ENCODE results near the gene MAP4K5. TPM values are rescaled to one million over a fixed set of nuclear protein-coding genes. Genes with fewer than 3 reads are reported as not detected.

MAP4K5 gene
- total RNA-seq, 1 donor from 2014 or later, result 85.2 TPM

DNA sequence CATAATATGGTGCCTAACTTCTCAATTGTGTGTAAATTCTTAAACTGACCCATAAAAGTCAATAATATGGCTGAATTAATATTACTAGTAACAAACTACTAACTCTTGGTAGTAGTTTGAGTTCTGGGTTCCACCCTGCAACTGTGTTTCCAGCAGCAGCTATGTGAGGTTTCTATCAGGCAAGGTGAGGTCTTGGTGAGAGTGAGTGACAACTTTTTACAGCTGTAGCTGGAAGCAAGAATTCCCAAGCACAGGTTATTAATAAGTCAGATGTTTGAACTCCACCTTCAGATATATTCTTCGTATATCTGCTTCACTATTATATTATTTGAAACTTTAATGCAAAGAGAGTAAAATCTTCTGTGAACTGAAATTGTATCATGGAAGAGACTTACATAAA lies 43.8 kb downstream of the MAP4K5 start:
- DNase-seq (ENCODE audit: low spot score in 2 of 2), result no peak
- FAIRE-seq, result no peak

DNA sequence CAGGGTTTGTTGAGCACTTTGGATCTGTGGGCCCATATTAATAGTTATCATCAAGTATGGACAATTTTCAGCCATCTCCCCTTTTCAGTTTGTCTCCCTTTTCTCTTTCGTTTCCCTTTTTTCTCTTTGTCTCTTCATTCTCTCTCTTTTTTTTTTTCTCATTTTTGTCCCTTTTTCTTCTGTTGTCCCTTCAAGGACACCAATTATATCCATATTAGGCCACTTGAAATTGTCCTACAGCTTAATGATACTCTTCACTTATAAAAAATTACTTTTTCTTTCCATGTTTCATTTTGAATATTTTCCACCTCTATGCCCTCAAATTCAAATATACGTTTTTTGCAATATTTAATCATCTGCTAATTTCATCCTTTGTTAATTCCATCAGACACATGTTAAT lies 53.3 kb downstream of the MAP4K5 start:
- DNase-seq (ENCODE audit: low spot score in 2 of 2) (no peak), FAIRE-seq (no peak)

DNA sequence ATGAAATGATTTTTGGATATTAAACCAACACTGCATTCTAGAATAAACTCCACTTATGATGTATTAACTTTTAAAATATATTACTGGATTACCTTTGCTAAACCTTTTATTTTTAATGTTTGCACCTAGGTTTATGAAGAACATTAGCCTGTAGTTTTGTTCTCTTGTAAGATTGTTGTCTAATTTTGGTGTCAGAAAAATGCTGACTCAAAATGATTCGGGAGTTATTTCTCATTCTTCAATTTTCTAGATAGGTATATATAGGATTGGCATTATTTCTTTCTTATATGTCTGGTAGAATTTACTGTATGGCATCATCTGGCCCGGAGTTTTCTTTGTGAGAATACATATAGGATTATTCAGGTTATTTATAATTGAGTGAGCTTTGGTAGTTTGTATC lies 54.6 kb downstream of the MAP4K5 start:
- DNase-seq (ENCODE audit: low spot score in 2 of 2) (no peak), FAIRE-seq (no peak)

DNA sequence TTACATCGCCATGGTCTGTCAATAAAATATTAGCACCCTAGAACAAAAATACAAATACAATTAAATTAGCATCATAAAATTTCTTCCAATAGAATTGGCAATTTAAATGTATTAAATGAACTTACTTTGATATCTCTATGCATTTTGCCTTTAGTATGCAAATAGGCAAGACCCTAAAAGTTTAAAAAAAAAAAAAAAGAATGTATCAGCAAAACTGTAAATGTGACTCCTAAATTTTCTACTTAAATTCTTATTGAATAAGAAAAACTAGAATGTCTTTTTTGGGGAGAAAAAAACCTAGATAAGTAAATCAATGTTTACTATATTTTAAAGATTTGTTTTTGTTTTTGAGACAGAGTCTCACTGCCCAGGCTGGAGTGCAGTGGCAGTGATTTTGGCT lies 56.2 kb downstream of the MAP4K5 start:
- no peak for DNase-seq (ENCODE audit: low spot score in 2 of 2)
- FAIRE-seq, result no peak

DNA sequence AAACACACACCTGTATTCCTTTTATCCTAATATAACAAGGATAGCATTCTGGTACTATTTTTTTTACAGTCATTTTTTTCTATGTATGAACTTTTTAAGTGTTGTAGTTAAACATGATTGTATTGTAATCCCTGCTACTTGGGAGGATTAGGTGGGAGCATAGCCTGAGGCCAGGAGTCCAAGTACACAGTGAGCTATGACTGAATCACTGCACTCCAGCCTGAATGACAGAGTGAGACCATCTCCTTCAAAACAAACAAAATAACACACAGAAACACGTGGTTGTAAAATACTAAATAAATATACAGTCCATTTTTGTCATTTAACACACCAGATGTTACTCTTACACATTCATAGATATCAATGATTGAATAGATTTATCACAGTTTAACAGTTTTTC lies 56.9 kb downstream of the MAP4K5 start:
- DNase-seq (ENCODE audit: low spot score in 2 of 2), result no peak
- no peak for FAIRE-seq

DNA sequence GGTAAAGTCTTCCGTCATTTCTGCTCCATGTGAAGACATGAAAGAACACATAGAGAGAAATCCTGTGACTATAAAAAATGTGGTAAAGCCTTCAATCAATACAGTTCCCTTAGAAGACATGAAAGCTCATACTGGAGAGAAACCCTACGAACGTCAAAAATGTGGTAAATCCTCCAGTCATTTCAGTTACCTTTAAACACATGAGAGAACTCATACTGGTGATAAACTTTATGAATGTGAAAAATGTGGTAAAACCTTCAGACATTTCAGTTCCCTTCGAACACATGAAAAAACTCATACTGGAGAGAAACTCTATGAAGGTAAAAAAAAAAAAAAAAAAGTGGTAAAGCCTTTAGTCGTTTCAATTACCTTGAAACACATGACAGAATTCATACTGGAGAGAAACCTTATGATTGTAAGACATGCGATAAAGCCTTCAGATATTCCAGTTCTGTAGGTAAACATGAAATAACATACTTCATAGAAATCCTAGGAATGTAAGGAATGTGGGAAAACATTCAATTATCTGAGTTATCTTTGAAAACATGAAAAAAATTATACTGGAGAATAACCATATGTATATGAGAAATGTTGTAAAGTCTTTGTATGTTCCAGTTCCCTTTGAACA lies 60.4 kb downstream of the MAP4K5 start:
- DNase-seq (ENCODE audit: low spot score in 2 of 2), result no peak
- no peak for FAIRE-seq

DNA sequence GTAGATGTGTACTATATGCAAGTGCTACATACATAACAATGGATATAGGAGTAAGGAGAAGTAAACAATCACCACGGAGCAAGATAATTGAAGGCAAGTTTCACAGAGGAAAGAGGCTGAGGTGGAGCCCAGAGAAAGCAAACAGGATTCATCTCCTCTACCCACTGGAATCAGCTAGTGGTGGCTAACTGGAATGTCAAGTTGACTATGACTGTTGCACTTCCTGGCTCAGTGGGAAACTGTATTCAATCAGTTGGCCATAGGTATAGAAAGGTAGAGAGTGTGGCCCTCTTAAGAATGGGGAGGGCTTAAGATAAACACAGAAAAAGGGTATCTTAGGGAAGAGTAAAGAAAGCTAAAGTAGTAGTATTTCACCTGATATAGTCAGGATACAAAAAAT lies 62.4 kb downstream of the MAP4K5 start:
- no peak for DNase-seq (ENCODE audit: low spot score in 2 of 2)
- FAIRE-seq, result no peak

DNA sequence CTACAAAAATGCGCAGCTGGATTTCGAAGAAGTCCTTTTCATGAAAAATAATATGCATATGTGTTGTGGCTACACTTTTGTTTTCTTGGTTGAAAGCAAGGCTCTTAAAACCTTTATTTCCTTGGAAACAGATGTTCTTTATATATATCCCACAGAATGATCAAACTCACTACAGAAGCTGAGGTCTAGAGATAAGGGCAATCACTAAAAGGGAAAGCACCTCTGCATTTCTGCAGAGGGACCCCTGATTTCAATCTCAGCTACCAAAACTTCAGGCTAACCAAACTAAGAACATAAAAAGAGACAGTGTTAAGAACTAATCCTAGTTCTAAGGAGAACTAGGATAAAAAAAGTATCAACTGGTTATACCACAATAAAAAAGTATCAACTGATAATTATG lies 70.3 kb downstream of the MAP4K5 start:
- DNase-seq (ENCODE audit: low spot score in 2 of 2) (no peak), FAIRE-seq (no peak)

DNA sequence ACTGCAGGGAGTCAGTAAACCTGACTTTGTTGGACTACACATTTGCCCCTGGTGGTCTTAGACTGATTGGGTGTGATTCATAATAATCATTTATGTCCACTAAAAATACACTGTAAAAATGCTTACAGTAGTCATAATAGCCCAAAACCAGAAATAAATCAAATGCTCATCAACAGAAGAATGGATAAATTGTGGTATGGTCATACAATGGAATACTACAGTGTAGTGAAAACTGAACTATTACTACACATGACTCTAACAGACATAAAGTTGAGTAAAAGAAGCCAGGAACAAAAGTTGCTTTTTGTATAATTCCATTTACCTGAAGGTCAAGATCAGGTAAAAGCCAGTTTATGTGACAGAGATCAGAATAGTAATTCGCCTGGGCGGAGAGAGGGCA lies 78.5 kb downstream of the MAP4K5 start:
- DNase-seq (ENCODE audit: low spot score in 2 of 2) (no peak), FAIRE-seq (no peak)

DNA sequence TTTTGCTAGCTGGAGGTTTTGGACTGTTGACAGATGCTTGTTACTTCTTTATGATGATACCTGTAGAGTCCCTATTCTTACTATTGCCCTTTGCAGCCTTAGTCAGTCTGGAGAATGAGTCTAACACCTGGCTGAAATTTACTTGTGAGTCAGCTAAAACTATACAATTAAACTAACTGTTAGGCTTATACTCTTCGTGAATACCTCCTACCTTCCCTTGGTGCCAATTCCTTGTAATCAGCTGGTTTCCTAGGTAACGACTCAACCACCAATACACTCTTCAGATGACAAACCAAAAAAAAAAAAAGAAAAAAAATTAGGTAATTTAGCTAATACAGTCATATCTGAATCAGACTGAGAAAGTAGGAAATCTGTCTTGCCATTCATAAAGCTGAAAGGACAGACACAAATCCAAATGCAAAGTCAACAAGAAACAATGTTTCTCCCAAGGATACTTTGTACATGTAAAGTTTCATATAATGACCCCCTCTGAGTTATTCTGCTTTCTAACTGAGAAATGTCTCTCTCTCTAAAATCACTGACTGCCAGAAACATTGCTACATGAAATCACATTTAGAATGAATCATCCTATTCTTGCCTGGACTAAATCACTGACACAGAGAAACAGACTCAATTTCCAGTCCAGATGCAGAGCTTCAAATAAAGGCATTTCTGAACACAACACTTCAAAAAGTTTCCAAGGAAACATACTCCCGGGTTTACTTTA lies 79.2 kb downstream of the MAP4K5 start:
- FAIRE-seq (no peak), DNase-seq (ENCODE audit: low spot score in 2 of 2) (no peak)

DNA sequence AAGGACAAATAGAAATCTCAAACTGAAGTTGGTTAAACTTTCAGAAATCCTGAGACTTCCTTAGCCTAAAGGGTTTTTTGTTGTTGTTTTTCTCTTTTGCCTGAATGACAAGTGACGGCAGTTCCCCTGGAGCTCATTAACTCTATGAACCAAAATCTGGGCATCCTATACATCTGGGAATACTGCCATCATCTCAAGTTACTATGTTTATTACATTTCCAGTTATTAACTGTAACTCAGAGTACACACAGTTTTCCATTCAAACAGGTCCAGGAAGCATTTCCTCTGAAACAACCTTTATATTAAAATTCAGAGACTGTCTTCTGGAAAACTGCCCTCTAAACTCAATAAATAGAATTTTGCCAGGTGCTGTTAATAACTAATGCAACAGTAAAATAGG lies 80.1 kb downstream of the MAP4K5 start:
- FAIRE-seq, result no peak
- DNase-seq (ENCODE audit: low spot score in 2 of 2), result no peak

DNA sequence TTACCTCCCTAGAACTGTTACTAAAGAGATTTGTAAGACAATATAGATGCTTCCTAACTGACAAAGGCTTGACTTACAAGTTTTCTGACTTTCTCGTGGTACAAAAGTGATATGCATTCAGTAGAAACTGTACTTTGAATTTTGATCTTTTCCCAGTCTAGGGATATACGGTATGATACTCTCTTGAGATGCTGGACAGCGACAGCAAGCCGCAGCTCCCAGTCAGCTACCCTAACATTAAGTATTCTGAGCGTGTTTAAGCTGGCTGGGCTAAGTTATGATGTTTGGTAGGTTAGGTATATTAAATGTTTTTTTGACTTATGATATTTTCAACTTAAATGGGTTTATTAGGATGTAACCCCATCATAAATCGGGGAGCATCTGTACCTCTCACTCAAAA lies 80.5 kb downstream of the MAP4K5 start:
- no peak for DNase-seq (ENCODE audit: low spot score in 2 of 2)
- FAIRE-seq, result no peak

DNA sequence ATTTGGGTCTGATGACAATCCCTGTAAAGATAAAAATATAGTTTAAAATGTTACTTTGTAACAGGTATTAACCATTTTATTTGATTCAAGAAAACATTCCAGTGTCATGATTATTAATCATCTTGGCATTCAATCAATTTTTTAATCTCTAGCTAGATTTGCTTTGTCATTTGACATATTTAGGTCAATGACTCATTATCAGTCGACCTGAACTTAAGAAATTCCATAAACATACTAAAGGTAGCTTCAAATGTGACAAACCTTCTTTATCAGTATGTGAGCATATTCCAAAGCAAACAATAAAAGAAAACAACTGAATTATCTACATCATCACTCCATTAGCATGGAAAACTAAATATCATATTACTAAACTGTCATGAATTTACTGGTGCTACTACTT lies 84.9 kb downstream of the MAP4K5 start:
- DNase-seq (ENCODE audit: low spot score in 2 of 2) (no peak), FAIRE-seq (peak; percentile 17)

DNA sequence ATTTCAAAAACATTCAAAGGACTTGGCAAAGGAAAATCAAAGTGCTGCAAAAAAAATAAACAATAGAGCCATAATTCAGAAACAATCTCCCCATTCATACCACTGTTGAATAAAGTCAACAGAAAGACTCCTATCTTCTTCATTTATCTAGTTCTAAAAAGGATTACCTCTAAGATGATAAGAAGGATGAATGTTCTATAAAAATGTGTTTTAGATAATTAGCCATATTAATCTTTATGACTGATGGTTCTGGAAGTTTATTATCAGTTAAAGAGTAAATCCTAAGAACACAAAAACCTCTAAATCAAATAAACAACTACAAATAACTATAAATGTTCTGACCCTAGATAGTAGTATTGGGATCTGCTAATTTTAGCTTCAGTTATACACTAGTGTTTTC lies 97.8 kb downstream of the MAP4K5 start:
- no peak for DNase-seq (ENCODE audit: low spot score in 2 of 2)
- FAIRE-seq, result peak; percentile 34

DNA sequence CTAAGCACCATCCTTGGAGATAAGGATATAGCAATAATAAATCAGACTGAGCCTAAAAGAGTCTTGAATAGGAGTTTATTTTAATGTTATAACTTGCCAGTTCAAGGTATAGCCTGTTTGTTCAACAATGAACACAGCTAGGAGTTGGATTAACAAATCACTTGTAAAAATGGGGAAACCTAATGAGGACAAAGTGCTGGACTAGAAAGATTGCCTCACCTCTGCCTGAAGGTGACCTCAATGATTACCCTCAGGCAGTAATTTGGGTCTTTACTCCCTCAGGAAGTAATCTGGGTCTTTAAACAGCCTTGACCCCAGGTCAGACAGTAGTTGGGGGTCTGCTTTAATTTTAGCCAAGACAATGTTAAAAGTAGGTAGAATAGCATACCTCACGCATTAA lies 100.2 kb downstream of the MAP4K5 start:
- FAIRE-seq (no peak), DNase-seq (ENCODE audit: low spot score in 2 of 2) (no peak)

DNA sequence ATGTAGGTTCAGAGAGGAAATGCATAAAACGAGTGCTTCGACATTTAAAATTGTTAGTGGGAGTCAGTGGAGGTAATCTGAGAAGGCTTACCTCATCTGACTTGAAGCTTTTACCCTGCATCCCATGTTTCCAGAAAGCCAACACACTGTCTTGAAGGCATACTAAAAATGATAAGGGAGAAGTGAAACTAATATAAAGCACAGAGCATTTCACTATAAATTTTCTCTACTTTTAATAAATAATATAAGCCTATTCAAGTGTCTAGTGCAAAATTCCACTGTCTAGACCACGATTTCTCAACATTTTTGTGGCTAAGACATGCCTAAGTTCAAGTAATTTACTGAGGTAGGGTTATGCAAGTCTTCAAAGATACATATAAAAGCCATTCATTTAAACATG lies 106.6 kb downstream of the MAP4K5 start:
- no peak for FAIRE-seq
- DNase-seq (ENCODE audit: low spot score in 2 of 2), result no peak

DNA sequence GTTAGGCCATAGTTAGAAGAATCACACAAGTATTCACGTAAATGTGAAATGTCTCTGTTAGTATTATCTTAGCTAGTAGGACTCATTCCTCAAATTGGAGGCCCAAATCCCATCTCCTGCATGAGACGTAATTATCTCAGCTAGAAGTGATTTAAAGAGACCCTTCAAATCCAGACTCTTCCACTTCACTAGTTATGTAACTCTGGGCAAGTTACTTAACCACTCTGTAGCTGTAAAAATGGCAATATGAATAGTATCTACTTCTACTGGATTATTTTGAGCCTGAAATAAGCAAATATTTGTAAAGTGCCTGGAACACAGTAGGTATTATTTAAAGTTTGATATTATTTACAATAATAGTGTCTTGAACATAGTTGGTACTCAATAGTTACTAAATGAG lies 107.3 kb downstream of the MAP4K5 start:
- FAIRE-seq, result no peak
- no peak for DNase-seq (ENCODE audit: low spot score in 2 of 2)

DNA sequence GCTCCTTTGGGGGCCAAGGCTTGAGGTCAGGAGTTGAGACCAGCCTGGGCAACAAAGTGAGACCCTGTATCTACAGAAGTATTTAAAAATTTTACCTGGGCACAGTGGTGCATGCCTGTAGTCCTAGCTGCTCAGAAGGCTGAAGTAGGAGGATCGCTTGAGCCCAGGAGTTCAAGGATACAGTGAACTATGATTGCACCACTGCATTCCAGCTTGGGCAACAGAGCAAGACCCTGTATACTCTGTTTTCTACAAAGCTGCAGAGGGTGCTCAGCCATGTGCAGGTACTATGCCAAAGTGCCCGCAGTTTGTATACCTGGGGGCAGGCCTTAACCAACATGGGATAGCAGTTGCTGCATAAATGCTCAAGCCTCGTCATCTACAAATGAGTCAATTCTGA lies 108.8 kb downstream of the MAP4K5 start:
- DNase-seq (ENCODE audit: low spot score in 2 of 2) (no peak), FAIRE-seq (no peak)

DNA sequence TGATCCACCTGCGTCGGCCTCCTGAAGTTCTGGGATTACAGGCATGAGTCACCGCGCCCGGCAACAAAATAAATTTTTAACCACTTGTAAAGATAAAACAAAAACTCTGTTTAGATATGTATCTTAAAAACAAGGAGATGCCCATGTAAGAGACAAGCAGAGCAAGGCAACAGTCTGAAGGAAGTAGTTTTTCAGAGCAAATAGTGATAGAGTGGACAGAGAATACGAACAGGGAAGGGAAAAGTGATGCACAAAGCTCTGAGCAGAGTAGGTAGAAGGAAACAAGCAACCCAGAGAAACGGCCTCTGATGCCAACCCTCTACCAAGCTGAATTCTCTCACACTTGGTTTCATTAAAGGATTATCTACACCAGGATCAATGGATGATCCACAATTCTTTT lies 110.9 kb downstream of the MAP4K5 start:
- DNase-seq (ENCODE audit: low spot score in 2 of 2) (no peak), FAIRE-seq (no peak)

DNA sequence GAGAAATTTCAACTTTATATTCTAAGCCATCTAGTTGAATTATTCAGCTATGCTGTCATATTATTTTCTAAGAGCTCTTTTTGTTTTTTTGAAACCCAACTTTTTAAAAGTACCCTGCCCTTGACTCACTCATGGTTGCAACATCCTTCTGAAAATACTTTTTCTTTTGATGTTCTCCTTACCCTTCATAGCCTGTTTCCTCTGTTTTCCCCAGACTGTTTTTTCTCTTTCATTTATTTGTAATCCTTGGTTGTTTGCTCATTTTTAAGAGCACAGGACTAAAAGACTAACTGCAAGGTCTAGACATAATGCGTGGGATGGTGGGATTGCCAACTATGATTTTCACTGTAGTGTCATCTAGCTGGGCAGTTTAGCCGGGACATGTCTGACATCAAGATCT lies 114.5 kb downstream of the MAP4K5 start:
- DNase-seq (ENCODE audit: low spot score in 2 of 2), result no peak
- no peak for FAIRE-seq

DNA sequence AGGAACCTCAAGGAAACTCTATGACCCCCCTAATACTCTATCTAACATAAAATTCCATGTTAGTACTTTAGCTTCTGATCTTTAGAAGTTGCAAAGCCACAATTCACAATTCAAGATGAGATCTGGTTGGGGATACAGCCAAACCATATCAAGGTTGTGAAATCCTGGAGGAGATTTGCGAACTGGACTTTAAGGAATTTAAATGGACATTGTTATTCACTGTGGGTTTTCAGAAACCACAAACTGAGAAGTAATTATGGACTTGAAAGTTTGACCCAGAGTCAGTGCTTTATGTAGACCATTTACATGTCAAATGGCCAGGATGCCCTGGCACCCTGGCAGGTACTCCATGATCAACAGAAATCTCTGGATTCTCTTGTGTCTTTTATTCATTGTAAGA lies 121.4 kb downstream of the MAP4K5 start:
- no peak for DNase-seq (ENCODE audit: low spot score in 2 of 2)
- no peak for FAIRE-seq

DNA sequence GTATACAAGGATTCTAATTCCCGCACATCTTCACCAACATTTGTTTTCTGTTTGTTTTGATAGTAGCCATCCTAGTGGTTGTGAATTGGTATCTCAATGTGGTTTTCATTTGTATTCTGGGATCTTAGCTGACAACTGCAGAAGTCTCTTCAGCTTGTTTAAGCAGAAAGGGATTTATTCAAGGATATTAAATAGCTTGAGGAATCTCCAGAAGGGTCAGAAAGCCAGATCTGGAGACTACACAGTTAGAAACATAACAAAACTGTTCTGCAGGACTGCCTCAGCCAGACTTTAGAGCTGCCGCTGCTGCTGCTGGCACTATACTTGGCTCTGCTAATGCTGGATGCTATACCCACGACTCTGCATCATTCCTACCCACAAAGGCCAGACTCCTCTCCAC lies 122.3 kb downstream of the MAP4K5 start:
- no peak for DNase-seq (ENCODE audit: low spot score in 2 of 2)
- FAIRE-seq, result no peak

Data from frontal cortex (tissue), 4 donors.